Activated T-helper 1 cell treated with Interleukin-2 at 50 U/mL for 16 hours (primary cell): ENCODE measurements around the gene ATP2A3.

Source experiments
- DNase-seq: peaks from one replicate; pipeline ENCODE4 v3.0.0-alpha.2; 2020; ENCODE audit warnings: low read depth

ATP2A3 gene

DNA sequence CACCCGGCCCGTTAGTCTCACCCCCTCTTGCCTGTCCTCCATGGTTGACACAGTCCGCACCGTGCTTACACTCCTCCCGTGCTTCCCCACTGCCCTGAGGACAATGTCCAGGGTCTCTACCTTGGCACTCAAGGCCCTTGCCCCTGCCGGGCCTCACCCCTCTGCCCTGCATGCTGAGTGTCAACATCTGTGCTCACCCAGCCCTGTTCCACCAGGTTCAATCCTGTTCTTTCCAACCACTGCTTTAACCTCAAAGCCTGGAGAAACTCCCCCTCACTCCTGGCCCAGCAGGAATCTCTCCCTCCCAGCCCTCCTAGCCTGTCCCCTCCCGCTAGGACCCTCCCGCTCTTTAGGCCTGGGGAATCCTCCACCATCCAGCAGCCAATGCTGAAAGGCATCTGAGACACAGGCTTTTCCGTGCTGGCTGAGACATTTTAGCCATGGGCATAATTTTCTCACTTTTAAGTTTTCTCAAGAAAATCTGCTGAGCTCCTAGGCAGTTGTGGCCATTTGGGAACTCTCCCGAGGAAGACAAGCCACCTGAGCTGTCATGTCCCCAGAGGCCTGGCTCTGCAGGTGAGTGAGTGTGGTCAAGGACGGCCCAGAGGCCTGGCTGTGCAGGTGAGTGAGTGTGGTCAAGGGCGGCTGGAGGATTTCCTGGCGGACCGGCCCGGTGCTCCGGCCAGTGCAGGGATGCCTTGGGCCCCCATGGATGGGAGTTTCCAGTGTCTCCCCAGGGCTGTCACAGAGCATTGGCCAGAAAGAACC lies 37.2 kb downstream of the ATP2A3 start:
- no peak for DNase-seq

DNA sequence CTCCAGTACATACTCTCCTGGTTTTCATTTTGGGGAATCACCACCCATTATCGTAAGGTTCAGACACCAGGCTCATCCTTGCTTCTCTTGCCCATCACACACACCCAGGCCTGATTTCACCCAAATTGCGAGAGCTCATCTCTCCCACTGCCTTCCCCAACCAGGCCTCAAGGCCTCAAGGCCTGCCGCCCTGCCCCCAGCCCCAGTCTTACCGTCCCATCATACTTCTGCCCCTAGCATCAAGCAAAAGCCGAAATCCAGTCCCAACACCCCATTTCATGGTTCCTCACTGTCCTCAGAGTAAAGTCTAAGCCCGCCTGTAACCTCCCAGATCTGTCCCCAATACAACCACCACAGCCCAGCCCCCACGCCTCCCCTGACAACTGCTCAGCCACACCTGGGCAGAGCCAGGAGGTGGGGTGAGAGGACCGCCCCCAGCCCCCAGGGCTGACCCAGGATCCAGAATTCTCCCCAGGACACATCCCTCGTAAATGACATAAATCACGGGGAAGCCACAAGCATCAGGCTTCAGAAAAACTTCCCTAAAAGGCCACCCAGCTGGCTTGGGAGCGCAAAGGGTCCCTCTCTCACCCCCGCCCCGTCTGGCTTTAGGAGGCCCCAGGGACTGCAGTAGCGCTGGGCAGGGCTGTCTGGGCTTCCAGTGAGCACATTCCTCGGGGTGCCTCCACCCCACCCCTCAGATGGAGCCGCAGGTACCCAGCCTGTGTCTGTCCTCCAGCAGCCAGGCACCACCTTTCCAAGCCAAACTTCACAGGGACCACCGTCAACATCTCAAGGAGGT lies 38.4 kb downstream of the ATP2A3 start:
- no peak for DNase-seq

DNA sequence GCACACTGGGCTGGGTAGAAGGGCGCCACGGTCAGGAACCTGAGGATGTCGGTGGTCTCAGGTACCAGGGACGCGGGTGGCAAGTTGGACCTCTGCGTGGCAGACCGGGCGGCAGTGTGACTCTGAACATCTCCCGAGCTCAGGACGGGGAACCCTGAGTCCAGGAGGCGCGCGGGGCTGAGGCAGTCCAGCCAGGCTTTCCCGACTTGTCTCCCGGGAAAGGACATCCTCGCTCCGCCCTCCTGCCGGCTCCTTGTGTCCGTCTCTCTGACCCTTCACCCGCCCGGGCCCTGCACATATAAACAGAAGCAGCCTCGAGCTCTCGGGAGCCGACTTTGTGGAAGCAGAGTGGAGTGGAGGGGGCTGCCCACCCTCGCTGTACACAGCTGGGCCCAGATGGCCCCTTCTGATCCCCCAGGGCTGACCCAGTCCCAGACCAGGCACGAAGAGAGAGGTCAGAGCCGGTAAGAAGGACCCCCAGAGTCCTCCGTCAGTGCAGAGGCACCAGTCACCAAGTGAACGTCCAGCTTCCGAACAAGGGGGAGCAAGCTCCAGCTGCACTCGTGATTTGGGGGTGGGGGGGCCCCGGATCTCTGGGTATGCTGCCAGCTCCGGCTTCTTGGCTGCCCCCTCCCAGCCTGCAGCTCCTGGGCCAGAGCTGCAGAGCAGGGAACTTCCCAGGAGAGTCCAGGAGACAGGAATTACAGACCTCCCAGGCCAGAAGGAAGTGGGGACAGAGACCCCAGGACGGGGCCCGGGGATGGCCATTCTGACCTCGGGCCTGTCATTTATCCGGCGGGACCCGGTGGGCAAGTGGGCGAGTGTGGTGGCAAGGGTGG lies 39.5 kb downstream of the ATP2A3 start:
- no peak for DNase-seq

DNA sequence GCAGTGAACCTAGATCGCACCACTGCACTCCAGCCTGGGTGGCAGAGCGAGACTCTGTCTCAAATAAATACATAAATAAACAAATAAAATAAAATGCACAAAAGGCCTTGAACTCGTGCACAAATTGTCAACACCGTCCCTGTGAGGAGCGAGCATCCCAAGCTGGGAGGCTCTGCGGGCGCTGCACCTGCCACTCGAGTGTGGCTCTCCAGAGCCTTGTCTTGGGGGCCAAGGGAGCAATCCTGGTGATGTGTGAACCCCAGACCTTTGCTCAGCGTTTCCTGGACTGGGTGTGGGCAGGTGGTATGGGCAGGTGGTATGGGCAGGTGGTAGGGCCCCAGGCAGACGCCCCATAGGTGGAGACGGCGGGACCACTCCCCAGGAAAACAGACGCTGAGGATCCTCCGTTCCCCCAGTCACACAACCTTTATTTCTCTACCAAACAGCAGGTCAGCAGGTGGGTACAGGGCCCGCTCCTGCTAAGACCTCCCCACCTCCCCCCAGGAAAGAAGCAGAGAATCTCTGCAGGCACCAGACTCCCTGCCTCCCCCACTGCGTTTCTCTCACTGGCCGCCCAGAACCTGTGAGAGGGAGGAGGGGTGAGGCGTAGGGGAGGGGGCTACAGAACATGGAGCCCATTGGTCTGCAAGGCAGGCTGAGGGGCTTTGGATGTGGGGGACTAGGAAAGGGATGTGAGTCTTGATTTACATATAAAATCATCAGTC lies 40.6 kb downstream of the ATP2A3 start:
- DNase-seq, result no peak

DNA sequence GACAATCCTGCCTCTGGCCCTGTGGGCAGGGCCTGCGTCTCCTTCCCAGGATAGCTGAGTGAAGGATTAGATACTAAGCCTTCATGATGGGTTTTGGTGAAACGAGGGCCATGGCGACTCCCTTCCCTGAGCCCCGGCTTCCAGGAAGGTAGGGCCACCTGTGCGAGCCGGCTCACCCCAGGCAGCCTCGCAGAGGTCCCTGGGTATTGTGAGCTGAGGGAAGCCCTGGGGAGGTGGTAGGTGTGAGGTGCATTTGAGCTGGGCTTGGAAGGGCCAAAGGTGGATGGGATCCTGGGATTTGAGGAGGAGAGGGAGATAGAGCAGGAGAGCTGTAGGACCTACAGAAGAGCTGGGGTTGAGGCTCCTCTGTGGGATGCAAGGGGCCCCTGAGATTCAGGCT lies 41.5 kb downstream of the ATP2A3 start:
- DNase-seq, result no peak

DNA sequence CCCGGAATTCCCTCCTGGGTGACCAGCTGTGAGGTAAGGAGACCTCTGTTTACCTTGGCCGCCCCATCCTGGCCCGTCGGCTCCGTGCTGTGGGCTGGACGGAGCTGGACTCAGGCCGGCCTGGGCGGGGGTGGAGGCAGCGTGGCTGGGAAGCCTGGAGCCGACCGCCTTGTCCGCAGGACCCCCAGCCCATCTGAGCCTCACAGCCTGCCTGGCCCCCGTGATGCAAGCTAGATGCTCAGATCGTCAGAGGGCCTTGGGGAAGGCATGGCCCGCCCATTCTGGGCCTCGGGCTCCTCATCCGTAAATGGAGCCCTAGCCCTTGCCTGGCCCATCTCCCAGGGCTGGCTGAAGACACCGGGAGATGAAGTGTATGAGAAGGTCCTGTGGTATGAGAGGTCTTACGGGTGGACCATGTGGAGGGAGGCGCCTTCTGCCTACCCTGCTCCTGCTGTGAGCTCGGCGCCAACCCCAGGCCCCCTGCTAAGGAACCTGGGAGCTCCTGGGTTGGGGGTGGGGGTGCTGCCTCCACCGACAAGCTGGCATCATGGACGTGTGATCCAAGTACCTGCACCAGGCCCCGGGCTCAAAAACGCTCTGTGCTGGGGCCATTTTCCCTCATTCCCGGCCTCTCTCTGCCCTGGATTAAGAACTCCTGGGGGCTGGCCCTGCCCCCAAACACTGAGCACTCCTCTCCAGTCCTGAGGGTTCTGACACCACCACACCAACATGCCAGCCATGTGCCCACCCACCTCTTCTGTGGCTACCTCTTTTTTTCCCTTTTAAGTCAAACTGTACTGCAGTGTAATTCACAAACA lies 42.5 kb downstream of the ATP2A3 start:
- no peak for DNase-seq

DNA sequence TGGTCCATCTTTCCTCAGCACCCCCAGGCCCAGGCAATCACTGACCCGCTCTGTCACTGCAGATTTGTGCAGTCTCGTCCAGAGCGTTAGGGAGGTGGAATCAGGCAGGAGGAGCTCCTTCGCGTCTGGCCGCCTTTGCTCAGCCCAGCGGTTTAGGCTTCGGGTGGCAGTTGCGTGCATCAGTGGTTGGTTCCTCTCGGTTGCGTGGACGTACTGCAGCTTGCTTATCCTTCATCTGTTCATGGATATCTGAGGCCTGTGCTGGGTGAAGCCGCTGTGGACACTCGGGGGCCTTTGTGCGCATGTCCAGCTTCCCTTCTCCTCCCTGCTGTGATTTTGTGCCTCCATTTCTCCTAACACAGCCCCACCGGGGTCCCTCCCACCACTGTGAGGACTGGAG lies 43.2 kb downstream of the ATP2A3 start:
- no peak for DNase-seq

DNA sequence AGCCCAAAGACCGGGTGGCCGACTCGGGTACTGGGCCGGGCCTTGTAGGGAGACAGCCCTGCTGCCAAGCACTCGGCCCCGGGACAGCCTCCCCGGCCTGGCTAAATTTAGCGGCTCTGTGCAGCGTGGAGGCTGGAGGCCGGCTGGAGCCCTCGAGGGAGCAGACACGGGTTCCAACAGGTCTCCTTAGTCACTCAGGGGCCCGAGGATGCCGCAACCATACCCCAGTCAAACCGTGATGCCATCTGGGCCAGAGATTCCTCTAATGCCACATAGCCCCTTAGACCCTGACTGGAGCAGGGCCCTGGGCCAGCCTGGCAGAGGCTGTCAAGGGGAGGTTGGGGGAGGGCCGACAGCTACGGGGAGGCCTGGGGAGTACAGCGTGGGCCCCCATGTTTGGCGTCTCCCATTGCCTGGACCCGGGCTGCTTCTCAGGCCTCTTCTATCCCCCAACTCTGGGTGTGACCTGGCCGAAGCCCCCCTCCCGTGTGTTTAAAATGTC lies 45.1 kb downstream of the ATP2A3 start:
- DNase-seq, result no peak

DNA sequence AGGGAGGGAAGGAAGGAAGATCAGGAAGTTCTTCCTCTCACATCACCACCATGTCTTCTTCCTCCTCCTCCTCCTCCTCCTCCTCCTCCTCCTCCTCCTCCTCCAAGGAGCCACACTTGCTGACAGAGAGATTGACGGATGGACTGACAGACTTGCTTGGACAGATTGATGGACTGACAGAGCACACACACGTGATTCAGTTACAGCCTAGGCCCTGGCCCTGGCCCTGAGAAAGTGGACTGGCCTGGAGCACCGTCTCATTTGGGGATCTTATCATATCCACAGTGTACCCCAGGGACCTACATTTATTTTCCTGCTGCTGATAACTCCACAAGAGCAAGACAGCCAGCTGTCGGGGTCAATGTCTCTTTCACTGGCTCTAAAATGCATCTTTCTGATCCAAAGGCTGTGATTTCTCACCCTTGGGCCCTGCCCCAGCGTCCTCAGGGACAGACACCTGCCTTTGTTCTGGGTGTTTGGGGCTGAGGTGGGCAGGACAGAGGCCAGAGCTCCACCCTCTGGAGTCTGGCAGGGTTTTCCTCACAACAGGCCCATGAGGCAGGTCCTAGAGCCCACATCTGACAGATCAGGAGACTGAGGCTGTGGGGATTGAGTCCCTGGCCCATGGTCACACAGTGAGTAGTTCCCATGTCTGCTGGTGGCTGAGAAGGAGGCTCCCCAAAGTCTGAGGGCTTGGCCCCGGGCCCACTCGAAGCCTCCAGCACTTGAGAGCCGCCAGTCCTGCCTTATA lies 45.7 kb downstream of the ATP2A3 start:
- DNase-seq, result no peak

DNA sequence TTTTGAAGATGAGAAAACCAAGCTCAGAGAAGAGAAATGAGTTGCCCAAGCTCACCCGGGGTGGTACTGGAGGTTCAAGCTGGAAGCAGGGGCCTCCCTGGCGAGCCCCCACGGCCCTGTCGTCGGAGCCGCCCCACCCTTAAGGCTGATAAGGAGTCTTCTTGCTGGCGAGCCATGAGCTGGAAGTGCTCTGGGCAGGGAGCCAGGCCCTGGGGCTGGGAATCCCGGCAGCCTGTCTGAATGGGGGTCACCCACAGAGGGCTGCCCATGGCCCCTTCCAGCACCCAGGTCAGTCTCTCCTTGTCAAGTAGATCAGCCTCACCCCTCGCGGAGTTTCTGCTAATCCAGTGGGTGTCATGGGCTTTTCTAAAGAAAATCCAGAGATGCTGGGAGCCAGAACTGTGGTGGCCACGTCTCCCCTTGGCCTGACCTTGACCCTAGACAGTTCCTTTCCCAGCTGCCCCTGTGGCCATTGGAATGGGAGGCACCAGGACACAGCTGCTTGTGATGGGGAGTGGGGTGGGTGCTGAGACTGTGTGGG lies 46.8 kb downstream of the ATP2A3 start:
- DNase-seq, result no peak

DNA sequence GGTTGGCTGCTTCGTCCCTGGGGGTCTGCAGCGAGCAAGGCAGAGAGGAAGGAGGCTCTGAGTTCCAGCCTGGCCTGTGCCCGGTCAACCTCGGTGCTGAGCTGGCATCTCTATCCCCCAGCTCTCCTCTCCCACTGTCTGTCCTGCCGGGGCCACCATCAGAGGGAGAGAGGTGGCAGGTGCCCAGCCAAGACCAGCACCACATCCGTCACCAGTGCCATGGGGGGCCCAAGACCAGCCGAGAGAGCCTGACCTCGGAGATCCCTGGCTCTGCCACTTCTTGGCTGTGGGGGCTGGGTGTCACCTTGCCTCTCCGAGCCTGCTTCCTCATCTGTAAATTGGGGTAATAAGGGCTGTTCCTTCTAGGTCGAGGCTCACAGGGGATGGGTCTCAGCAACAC lies 47.4 kb downstream of the ATP2A3 start:
- no peak for DNase-seq

DNA sequence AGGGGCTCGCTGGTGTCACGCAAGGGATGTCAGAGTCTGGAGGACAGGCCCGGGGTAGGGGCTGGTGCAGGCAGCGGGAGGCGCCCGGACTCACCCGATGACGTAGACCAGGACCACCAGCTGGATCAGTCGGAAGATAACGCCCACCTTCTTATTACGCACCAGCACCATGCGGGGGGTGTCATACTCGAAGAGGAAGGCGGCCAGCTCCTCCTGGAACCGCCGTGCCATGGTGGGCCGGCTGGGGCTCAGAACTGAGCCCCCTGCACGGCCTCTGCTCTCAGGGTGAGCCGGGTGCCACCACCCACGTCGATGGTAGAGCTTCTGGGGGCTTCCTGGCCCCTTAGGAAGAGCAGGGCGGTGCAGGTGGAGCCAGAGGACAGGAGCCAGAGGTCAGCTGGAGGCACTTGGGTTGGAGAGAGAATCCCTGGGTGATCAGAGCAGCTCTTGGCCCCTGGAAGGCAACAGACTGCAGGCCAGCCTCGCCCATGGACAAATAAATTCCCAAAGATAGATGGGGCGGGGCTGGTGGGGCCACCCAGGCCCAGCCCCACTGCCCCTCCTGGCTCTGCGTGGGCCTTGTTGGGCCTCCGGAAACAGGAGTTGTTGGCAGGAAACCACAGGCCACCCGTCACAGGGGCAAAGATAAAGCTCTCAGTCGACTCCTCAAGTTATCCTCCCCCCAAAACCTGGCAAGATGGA lies 48.1 kb downstream of the ATP2A3 start, which contains the start of gene P2RX1:
Gene P2RX1, minus strand, starts transcription at position 471 of the 702 bp plus-strand sequence. Its CDS starts 240 bp downstream, at position 231.
- no peak for DNase-seq

DNA sequence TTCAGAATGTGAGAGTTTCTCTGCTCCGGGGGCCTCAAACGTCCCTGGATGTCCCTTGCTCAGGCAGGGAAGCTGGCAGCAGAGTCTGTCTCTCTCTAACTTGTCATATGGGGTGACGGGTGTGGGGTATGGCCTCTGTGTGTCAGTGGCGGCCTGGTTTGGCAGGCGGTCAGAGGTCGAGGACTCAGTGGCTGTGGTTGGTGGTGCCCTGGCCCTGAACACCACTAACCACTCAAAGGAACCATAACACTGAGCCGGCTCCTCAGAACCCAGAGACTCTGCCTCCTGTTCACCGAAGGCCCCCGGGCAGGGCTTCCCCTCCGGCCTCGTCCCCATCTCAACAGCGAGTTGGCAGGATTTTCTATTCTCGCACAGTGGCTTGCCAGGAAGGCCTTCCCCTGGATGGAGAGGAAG lies 48.6 kb downstream of the ATP2A3 start:
- no peak for DNase-seq

DNA sequence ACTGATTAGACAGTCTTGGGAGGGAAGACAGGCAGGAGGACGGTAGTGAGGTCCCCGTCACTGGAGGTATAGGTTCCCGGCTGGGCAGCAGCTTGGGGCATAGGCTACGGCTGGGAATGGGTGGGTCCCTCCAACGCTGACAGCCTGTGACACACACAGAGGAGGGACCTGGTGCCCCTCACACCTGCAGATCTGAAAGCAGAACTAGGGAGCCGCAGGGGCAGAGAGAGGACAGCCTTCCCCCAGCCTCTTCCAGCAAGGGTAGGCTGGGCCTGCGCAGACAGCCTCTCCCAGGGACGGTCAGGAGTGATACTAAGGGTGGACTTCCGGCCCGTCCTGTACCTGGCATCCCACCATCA lies 49.9 kb downstream of the ATP2A3 start:
- no peak for DNase-seq

DNA sequence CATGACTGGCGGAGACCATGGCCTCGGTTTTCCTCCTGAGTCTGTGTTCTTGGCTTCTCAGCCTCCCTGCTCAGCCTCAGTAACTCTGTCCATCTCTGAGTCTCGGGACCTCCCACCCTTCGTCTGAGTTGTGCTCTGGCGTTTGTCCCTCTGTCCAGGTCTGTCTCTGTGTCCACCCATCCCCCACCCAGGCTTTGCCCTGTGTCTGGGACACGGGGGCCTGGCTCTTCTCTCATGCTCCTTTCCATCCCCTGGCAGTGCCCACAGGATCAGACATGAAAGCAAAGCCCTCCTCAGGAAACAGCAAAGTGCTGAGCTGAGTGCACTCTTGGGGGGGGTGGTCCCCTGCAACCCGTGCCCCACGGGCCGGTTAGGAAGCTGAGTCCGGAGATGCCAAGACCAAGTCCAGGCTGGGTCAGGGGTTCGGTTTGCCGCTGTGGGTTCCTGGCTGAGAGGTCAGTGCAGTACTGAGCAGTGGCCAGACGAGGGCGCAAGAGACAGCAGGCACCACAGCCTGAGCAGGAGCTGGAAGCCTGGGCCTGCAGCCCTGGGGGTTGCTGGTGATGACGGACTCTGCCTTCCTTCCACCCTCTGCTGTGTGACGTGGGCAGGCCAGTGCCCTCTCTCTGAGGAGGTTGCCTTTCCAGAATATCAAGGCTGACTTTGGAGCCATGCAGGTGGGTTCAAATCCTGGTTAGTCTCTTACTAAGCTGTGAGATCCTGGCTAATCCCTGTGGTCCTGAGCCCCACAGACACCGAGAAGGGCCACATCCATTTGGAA lies 50.5 kb downstream of the ATP2A3 start:
- peak; percentile 61 for DNase-seq

DNA sequence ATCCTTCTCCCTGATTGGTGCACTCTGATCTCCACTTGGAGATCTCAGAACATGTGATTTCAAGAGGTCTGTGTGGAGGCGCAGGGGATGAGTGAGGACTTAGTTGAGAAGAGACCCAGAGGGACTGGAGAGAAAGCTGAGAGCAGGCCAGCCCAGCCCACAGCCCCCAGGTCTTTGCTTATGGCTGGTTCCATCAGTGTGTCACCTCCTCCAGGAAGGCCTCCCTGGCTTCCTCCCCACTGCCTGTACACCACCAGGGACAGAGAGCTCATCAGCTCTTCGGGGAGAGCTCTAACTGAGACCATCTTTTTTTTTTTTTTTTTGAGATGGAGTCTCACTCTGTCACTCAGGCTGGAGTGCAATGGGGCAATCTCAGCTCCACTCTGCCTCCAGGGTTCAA lies 51.4 kb downstream of the ATP2A3 start:
- no peak for DNase-seq

DNA sequence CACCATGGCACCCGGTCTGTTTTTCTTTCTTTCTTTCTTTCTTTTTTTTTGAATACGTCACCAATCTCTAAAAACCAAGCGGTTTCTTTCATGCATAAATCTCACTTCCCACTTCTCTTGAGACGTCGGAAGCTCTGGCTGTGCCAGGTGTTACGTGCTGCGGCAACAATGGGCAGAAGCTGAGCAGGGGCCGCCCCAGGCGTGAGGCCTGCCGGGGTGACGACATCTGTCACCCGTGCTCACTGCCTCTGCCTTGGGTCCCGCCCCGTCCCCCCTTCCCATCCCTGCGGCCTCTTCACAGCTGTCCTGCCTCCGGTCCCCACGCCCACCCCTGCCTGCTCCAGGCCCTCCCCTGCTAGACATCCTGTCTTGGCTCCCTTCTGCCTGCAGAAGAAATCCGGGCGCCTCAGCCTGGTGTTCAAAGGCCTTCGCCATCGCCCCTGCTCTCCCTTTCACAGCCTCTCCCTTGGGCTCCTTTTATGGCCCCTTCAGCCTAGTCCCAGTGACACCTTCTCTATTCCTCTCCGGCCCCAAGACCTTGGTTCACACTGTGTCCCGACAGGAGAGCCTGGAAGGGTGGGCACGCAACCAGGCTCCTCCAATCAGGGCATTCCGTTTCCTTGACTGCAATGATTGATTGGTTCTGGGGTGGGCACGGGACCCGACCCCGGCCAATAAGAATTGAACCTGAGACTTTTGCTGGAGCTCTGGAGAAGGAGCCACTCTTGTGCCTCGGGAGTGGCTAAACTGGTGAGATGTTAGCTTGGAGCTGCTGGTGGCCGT lies 52.8 kb downstream of the ATP2A3 start:
- DNase-seq, result peak; percentile 42
